Measurements from ENCODE around the gene SYNE2. TPM values are rescaled to one million over a fixed set of nuclear protein-coding genes. Genes with fewer than 3 reads are reported as not detected.

Gene SYNE2
- total RNA-seq, 1 donor from 2014 or later = 145 TPM

DNA sequence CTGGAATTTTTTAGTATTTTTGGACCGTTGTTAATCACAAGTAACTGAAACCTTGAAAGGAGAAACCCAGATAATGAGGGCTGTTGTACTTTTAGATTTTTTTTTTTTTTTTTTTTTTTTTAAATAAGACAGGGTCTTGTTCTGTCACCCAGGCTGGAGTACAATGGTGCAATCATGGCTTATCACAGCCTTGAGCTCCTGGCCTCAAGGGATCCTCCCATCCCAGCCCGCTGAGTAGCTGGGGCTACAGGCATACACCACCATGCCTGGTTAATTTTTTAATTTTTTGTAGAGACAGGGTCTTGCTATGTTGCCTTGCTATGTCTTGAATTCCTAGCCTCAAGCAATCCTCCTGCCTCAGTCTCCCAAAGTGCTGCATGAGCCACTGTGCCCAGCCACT is 211.6 kb downstream of the SYNE2 start:
- peaks cover 0 to 15% of the 10 kb centered on the region in 2 donors for H3K36me3 ChIP-seq
- no peaks in the 10 kb centered on the region for H3K27me3 ChIP-seq
- no peaks in the 10 kb centered on the region for H3K9me3 ChIP-seq
- intact Hi-C loops (cut with DNase I) = no loop called here
- no peak overlapping the region for H3K27ac ChIP-seq
- H3K4me1 ChIP-seq = no peaks in the 10 kb centered on the region
- TF ChIP-seq POLR2A (IDR thresholded peaks at IDR 0.05) = no peak
- TF ChIP-seq, protein P1, sequence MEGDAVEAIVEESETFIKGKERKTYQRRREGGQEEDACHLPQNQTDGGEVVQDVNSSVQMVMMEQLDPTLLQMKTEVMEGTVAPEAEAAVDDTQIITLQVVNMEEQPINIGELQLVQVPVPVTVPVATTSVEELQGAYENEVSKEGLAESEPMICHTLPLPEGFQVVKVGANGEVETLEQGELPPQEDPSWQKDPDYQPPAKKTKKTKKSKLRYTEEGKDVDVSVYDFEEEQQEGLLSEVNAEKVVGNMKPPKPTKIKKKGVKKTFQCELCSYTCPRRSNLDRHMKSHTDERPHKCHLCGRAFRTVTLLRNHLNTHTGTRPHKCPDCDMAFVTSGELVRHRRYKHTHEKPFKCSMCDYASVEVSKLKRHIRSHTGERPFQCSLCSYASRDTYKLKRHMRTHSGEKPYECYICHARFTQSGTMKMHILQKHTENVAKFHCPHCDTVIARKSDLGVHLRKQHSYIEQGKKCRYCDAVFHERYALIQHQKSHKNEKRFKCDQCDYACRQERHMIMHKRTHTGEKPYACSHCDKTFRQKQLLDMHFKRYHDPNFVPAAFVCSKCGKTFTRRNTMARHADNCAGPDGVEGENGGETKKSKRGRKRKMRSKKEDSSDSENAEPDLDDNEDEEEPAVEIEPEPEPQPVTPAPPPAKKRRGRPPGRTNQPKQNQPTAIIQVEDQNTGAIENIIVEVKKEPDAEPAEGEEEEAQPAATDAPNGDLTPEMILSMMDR (IDR thresholded peaks at IDR 0.05) = no peak
- no peak for TF ChIP-seq POLR2AphosphoS5 (IDR thresholded peaks at IDR 0.05; ENCODE audit: insufficient read depth in 1 of 2, low read depth in 1 of 2)
- no peak for DNase-seq (ENCODE audit: extremely low spot score in 2 of 2)
- H3K4me3 ChIP-seq = no peak overlapping the region

DNA sequence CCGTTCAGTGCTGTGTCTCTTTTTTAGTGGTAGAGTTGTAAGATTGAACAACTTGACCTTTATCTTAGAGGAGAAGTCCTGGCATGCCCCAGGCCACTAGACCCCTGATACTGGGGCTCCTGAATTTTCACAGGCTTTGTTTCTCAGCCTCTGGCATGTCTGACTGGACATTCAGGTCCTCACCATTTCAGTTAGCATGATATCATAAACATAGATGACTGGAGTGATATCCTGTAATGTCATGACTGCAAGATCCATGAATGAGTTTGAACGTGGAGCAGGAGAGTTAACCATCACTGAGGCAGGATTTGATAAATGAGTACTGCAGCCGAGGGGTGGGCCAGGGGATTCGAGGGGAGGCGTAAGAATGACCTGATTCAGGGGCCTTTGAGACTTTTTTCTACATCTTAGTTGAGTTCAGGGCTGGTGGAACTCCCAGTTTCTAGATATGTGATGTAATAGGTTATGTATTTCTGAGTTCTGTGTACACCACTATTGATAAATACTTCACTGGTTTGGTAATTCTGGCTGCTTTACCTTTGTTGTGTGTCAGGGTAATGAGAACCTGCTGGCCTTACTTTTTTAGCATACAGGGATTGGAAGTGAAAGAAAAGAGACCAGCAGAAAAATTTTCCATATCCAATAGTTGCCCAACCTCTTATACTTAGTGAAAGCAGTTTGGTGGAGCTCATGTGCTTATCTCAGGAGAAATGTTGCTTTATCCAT is 217.0 kb downstream of the SYNE2 start:
- Histone ChIP-seq H3K27ac (no peak overlapping the region), H3K36me3 (peaks cover 0 to 35% of the 10 kb centered on the region in 2 donors), H3K27me3 (no peaks in the 10 kb centered on the region), H3K4me3 (no peak overlapping the region), H3K9me3 (no peaks in the 10 kb centered on the region), H3K4me1 (no peaks in the 10 kb centered on the region)
- TF ChIP-seq POLR2A (IDR thresholded peaks at IDR 0.05) (no peak), POLR2AphosphoS5 (IDR thresholded peaks at IDR 0.05; ENCODE audit: insufficient read depth in 1 of 2, low read depth in 1 of 2) (no peak)
- TF ChIP-seq, protein P1 (IDR thresholded peaks at IDR 0.05) = no peak
- intact Hi-C loops (cut with DNase I) = no loop called here
- DNase-seq (ENCODE audit: extremely low spot score in 2 of 2) = no peak

DNA sequence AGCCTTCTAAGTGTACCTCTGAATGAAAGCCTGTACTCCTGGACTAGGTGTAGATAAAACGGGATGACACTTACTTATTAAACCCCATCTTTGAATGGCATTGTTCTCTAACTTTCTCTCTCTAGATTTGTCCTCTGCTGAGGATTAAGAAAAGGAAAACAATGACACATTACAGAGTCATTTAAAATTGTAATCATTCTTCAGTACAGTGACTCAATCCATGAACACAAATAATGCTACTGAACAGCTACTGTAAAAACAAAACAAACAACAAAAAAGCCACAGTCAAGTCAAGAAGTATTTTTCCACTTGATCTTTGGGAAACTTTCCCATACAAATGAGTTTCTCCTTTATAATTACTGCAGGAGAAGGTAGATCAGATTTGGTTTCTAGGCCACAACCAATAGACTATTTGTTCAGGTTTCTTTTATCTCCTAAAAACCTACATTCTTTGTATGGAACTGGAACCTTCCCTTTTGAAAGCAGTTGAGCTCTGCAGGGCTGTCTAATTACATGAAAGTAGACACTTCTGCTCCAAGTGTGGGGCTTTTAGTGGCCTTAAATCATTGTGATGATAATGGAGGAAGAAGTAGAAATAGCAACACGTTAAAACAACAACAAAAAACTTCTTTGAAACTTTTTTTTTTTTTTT is 222.3 kb downstream of the SYNE2 start:
- Histone ChIP-seq H3K27ac (no peak overlapping the region), H3K27me3 (no peaks in the 10 kb centered on the region), H3K4me1 (no peaks in the 10 kb centered on the region), H3K9me3 (no peaks in the 10 kb centered on the region), H3K36me3 (peaks cover 0 to 39% of the 10 kb centered on the region in 2 donors), H3K4me3 (no peak overlapping the region)
- no peak for DNase-seq (ENCODE audit: extremely low spot score in 2 of 2)
- TF ChIP-seq, protein P1 (IDR thresholded peaks at IDR 0.05) = no peak
- no peak for TF ChIP-seq POLR2A (IDR thresholded peaks at IDR 0.05)
- TF ChIP-seq POLR2AphosphoS5 (IDR thresholded peaks at IDR 0.05; ENCODE audit: insufficient read depth in 1 of 2, low read depth in 1 of 2) = peak in 1 of 2 donors; percentile 8
- intact Hi-C loops (cut with DNase I) = no loop called here

DNA sequence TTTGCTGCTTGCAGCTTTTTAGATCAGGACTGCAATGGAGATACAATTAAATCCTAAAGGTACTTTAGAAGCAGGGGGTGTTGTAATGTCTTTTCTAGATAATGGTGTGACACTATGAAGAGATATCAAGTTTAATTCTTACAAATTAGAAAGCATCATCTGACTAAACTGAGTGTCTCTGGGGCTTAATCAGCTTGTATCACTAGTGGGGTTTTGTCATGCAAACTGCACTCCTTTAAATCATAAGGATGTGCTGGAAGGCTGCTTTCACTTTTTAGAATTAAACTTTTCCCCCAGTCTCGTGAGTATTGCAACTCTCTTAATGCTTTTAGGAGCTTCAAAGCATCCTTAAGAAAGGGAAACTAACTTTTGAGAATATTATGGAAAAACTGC is 222.8 kb downstream of the SYNE2 start:
- H3K36me3 ChIP-seq = peaks cover 0 to 44% of the 10 kb centered on the region in 2 donors
- TF ChIP-seq POLR2AphosphoS5 (IDR thresholded peaks at IDR 0.05; ENCODE audit: insufficient read depth in 1 of 2, low read depth in 1 of 2) = no peak
- TF ChIP-seq, protein P1 (IDR thresholded peaks at IDR 0.05) = no peak
- TF ChIP-seq POLR2A (IDR thresholded peaks at IDR 0.05) = no peak
- no peaks in the 10 kb centered on the region for H3K4me1 ChIP-seq
- no peaks in the 10 kb centered on the region for H3K9me3 ChIP-seq
- H3K27ac ChIP-seq = no peak overlapping the region
- H3K27me3 ChIP-seq = no peaks in the 10 kb centered on the region
- H3K4me3 ChIP-seq = no peak overlapping the region
- DNase-seq (ENCODE audit: extremely low spot score in 2 of 2) = no peak
- intact Hi-C loops (cut with DNase I) = no loop called here

DNA sequence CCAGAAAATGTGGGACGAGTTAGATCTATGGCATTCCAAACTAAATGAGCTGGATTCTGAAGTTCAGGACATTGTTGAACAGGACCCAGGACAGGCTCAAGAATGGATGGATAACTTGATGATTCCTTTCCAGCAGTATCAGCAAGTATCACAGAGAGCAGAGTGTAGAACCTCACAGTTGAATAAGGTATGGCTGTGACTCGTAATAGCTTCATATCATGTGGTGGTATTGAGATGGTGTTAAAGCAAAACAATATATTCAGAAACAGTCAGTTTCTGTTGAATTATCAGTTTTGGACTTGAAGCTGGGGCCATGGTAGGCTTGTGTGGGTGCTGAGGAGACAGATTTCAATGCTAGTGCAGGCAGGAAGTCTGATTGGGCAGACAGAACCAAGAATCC is 227.6 kb downstream of the SYNE2 start:
- TF ChIP-seq, protein P1 (IDR thresholded peaks at IDR 0.05) = no peak
- no peak for TF ChIP-seq POLR2A (IDR thresholded peaks at IDR 0.05)
- Histone ChIP-seq H3K9me3 (no peaks in the 10 kb centered on the region), H3K36me3 (peaks cover 0 to 52% of the 10 kb centered on the region in 2 donors), H3K4me1 (no peaks in the 10 kb centered on the region), H3K27me3 (no peaks in the 10 kb centered on the region), H3K27ac (no peak overlapping the region), H3K4me3 (no peak overlapping the region)
- intact Hi-C loops (cut with DNase I) = no loop called here
- no peak for DNase-seq (ENCODE audit: extremely low spot score in 2 of 2)

Data from vagina (tissue), 2 donors.